ENCODE data around the gene MAOB.

DNA sequence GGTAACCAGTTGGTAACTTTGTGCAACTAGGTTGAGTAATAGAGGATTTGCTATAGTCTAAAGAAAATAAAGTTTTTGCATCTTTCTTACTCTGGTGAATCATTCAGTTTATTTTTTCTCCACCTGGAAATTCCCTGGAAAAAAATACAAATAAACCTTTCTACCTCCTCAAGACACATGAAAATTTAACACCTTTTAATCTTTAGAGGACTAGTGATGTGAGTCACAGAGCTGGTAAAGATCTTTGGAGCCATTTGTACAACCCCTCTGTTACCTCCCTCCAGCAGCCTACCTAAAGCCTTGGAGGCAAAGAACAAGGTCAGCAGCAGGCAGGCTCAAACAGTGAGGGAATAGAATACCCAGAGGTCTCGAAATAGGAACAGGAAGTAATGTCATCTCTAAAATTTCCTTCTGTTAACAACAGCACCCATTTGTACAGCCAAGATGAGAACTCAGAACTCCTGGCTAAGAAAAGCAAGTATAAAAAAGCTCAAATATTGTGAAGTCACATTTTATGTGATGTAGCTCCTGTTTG lies 10.2 kb upstream of the MAOB start:
- TF ChIP-seq, protein P1, sequence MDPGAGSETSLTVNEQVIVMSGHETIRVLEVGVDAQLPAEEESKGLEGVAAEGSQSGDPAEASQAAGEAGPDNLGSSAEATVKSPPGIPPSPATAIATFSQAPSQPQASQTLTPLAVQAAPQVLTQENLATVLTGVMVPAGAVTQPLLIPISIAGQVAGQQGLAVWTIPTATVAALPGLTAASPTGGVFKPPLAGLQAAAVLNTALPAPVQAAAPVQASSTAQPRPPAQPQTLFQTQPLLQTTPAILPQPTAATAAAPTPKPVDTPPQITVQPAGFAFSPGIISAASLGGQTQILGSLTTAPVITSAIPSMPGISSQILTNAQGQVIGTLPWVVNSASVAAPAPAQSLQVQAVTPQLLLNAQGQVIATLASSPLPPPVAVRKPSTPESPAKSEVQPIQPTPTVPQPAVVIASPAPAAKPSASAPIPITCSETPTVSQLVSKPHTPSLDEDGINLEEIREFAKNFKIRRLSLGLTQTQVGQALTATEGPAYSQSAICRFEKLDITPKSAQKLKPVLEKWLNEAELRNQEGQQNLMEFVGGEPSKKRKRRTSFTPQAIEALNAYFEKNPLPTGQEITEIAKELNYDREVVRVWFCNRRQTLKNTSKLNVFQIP (CRISPR knock-in tag; IDR thresholded peaks at IDR 0.05; ENCODE audit: borderline replicate concordance, low read depth), result no peak
- no peak for TF ChIP-seq ESRRG (CRISPR knock-in tag; IDR thresholded peaks at IDR 0.05)
- no peak for TF ChIP-seq PATZ1 (CRISPR knock-in tag; IDR thresholded peaks at IDR 0.05; ENCODE audit: borderline replicate concordance)
- no peak for TF ChIP-seq RARB (CRISPR knock-in tag; IDR thresholded peaks at IDR 0.05)
- TF ChIP-seq TCF4 (CRISPR knock-in tag; IDR thresholded peaks at IDR 0.05; ENCODE audit: borderline replicate concordance), result no peak
- no peak for TF ChIP-seq CSRNP3 (CRISPR knock-in tag; IDR thresholded peaks at IDR 0.05)
- TF ChIP-seq ZNF70 (CRISPR knock-in tag; IDR thresholded peaks at IDR 0.05), result no peak
- TF ChIP-seq SNAI2 (CRISPR knock-in tag; IDR thresholded peaks at IDR 0.05), result no peak
- TF ChIP-seq ARNTL (CRISPR knock-in tag; IDR thresholded peaks at IDR 0.05; ENCODE audit: borderline replicate concordance, low read depth), result no peak
- TF ChIP-seq ZNF8 (CRISPR knock-in tag; IDR thresholded peaks at IDR 0.05), result no peak
- no peak for TF ChIP-seq GLIS3 (CRISPR knock-in tag; IDR thresholded peaks at IDR 0.05)
- TF ChIP-seq ZNF565 (CRISPR knock-in tag; conservative IDR thresholded peaks at IDR 0.05; ENCODE audit: low read depth), result no peak
- TF ChIP-seq ZFP30 (CRISPR knock-in tag; IDR thresholded peaks at IDR 0.05), result no peak
- TF ChIP-seq PPARA (CRISPR knock-in tag; IDR thresholded peaks at IDR 0.05; ENCODE audit: borderline replicate concordance), result no peak
